NCI-H2029 (cell line): ENCODE data around the gene SPATA2L.
"Not testable (repeated sequence)": the region's sequence is repeated elsewhere in the genome, so short reads cannot be mapped to it uniquely, and the experiment has no call there.

ENCODE experiments used
- DNase-seq: peaks from one replicate; lab custom pipeline; 2025; lab: John Stamatoyannopoulos, UW

Gene SPATA2L

DNA sequence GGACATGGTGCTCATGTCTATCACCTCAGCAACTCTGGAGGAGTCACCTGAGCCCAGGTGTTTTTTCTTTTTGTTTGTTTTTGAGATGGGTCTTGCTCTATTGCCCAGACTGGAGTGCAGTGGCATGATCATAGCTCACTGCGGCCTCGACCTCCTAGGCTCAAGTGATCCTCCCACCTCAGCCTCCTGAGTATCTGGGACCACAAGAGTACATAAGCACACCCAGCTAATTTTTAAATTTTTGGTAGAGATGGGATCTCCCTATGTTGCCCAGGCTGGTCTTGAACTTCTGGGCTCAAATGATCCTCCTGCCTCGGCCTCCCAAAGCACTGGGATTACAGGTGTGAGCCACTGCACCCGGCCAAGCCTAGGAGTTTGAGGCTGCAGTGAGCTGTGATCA lies 11.9 kb downstream of the SPATA2L start:
- DNase-seq: not testable (repeated sequence)

- no peak for DNase-seq
These were observed 12.4 kb downstream of the SPATA2L start for GRCh38 chr16:89689142-89689541.

DNA sequence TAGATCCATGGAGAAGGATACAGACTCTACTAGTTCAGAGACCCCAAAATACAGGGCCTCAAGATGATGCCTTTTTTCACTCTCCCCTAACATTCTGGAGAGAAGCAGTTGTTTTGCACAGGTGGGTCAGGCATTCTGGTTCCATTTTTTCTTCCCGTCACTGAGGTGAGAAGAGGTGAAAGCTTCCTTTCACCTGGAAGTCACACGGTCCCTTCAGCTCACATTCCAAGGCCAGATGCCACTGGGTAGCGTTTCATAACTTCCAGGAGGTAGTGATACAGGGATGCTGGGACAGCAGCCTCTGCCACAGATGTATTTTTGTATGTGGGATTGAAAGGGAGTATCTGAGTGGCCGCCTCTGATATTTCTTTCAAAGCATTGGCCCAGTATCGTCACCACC lies 13.1 kb downstream of the SPATA2L start:
- no peak for DNase-seq

DNA sequence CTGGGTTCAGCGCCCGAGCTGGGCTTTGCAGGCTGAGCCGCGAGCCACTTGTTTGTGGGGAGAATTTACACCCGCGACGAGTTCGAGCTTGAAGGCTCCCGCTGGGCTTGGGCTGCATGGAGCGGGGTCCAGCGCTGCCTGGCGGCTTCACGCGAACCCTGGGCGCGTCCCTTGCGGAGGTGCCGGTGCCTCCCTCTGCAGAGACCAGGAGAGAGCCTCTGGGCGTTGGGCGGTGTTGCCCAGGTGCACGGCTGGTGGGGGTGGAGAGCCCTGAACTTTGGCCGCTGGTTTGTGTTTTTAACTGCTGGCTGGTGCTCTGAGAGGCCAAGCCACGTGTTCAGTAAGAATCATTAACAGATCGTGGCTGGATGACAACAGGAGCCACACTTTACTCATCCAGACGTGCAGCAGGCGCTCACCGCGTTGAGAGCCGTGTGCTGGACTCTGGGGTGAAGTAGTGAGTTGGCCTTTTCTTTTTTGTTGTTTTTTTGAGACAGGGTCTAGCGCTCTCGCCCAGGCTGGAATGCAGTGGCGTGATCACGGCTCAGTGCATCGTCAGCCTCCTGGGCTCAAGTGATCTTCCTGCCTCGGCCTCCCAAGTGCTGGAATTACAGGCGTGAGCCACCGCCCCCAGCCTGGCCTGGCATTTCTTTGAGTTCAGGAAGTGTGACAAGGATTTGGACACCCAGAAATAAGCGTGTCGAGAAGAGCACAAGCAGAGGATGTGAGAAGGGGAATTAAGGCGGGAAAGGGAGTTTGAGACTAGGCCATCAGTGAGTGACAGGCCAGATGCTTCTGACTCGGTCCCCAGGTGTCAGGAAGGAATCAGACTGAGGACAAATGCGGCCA lies 14.2 kb downstream of the SPATA2L start:
- DNase-seq: no peak

DNA sequence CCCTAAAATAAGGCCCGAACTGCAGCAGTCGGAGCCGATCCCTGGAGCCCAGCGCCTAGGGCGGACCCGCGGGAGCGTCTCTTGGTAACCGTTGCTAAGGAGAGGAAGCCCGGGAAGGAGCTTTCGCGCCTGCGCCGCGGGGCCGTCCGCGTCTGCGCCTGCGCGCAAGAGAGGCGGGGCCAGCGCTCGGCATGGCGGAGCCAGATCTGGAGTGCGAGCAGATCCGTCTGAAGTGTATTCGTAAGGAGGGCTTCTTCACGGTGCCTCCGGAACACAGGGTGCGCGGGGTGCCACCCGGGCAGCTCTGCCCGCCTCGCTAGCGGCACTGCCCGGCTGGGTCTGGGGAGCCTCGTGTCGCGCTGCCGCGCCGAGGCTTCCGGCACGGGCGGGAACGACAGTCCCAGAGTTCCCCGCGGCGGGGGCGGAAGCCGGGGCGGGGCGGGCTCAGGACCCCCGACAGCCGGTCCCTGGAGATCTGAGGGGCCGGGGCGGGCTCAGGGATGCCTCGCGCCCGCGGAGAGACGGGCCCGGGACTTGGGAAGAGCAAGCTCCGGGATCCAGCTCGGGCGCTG lies 14.9 kb downstream of the SPATA2L start, which contains the start of gene CDK10:
CDK10 (plus strand) TSS at position 170 of the 572 bp plus-strand sequence; CDS start at position 192, 22 bp downstream.
- peak; percentile 62 for DNase-seq

DNA sequence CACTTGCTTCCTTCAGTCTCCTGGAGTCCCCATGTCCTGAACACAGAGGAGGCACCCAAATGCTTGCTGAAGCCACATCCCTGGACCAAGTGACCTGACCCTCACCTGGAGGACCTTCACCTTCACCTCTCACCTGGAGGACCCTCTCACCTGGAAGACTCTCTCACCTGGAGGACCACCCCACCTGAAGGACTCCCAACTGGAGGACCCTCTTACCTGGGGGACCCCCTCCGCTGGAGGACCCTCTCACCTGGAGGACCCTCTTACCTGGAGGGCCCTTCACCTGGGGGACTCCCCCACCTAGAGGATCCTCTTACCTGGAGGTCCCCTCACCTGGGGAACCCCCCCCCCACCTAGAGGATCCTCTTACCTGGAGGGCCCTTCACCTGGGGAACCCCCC lies 15.6 kb downstream of the SPATA2L start:
- no peak for DNase-seq

GRCh38 chr16:89678258-89678657 lies 23.2 kb downstream of the SPATA2L start:
- no peak for DNase-seq

DNA sequence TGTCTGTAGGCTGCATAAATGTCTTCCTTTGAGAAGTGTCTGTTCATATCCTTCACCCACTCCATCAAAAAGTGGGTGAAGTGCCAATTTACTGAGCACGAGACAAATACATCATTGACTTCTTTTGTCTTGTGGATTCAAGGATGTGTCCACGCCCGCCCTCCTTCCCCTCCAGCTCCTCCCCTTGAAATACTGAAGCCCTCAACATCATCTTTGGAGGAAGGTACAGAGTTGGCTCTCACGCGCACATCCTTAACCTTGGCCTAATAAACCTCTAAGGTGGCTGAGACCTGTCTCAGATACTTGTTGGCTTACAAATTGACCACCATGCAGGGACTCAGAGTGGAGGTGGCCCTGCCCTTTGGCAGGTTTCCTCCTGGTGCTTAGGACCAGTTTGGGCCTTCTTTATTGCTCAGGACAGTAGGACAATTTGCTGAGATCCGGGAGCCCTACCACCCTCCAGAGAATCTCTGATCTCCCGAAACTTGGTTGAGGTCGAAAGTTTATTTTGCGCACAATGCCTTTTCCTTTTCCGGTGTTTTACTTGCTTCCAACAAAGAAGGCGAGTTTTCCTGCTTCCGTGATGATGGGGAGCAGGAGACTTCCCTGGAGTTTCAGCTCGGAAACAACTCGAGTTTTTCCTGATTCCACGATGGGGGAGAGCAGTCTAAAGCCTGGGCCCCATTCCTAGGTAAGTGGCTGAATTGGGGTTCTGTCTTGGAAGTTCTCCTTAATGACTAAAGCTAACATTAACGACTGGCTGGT lies 29.1 kb downstream of the SPATA2L start:
- DNase-seq: no peak

GRCh38 chr16:89671565-89671964 lies 29.9 kb downstream of the SPATA2L start:
- not testable (repeated sequence) for DNase-seq

DNA sequence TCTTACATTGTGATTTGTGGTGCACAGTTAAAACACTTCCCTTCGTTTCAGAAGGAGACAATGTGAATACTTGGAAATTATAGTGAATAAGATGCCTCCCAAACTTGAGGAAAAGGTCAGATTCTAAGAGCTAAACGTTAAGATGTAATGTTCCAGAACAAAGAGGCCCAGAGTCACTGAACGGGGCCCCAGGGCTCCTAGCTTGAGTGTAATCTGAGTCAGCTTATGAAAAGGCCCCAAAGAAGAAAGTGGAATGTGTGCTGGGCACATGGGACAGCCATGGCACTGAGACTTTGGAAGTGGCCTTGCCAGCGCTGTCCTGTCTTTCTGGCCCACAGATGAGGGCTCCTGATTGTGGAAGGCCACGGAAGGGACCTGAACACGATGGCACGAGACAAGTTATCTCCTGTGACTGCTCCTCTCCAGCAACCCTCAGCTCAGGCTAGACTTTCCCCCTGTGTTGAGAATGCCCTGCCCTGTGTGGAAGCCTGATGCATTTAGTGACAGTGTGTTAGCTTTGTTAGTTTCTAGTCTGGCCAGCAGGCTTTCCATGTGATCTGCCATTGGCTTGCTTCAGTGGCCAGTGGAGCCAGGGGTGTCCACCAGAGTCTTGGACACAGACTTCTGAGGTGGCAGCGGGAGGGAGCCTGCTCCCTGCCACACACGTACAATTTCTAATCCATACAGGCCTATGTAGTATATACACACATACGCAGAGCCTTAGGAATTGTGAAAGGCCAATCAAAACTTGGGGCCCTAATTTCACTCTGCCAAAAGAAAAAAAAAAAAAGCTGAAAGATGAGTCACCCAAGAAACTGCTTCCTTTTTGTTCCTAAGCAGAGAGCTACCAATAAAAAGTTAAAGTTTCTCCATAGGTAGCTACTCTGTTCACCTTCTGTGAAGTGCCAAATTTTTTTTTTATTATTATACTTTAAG lies 30.7 kb downstream of the SPATA2L start:
- DNase-seq: no peak

DNA sequence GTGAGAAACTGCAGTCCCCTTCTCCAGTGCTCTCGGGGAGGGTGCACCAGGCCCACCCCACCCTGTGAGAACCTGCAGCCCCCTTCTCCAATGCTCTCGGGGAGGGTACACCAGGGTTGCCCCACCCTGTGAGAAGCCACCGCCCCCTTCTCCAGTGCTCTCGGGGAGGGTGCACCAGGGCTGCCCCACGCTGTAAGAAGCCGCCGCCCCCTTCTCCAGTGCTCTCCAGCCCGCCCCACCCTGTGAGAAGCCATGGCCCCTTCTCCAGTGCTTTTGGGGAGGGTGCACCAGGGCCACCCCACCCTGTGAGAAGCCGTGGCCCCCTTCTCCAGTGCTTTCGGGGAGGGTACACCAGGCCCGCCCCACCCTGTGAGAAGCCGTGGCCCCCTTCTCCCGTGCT lies 31.8 kb downstream of the SPATA2L start:
- DNase-seq: no peak

DNA sequence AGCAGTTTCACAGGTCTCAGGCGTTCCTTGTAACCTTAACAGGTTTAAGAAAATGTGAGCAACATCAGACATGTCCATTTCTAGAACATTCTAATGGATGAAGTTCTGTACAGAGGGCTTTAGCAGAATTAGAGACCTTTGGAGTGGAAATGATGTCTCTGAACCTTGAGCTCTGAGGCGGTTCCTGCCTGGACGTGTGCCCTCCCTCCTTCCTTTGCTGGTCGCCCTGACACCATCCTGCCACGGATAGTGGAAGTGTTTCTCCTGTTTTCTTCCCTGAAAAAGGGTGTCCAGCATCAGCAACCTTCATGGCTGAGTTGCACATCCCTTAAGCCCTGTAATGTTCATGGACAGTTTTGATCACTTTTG lies 32.7 kb downstream of the SPATA2L start:
- no peak for DNase-seq

- no peak for DNase-seq
These were observed 33.9 kb downstream of the SPATA2L start for GRCh38 chr16:89667633-89668032.

DNA sequence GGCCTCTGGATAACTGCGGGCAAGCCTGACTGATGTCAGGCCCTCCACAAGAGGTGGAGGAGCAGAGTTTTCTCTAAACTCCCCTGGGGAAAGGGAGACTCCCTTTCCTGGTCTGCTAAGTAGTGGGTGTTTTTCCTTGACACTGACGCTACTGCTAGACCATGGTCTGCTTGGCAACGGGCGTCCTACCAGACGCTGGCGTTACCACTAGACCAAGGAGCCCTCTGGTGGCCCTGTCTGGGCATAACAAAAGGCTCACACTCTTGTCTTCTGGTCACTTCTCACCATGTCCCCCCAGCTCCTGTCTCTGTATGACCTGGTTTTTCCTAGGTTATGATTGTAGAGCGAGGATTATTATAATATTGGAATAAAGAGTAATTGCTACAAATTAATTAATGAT lies 34.5 kb downstream of the SPATA2L start:
- DNase-seq: peak; percentile 5

GRCh38 chr16:89664238-89664637 lies 37.3 kb downstream of the SPATA2L start:
- DNase-seq: not testable (repeated sequence)

DNA sequence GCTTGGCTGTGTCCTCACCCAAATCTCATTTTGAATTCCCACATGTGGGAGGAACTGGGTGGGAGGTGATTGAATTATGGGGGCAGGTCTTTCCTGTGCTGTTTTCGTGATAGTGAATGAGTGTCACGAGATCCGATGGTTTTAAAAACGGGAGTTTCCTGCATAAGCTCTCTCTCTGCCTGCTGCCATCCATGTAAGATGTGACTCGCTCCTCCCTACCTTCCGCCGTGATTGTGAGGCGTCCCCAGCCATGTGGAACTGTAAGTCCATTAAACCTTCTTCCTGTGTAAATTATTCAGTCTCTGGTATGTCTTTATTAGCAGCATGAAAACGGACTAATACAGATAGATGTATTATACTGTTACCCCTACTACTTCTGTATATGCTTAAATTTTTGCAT lies 40.3 kb downstream of the SPATA2L start:
- DNase-seq: no peak

GRCh38 chr16:89660146-89660545 lies 41.4 kb downstream of the SPATA2L start:
- no peak for DNase-seq

DNA sequence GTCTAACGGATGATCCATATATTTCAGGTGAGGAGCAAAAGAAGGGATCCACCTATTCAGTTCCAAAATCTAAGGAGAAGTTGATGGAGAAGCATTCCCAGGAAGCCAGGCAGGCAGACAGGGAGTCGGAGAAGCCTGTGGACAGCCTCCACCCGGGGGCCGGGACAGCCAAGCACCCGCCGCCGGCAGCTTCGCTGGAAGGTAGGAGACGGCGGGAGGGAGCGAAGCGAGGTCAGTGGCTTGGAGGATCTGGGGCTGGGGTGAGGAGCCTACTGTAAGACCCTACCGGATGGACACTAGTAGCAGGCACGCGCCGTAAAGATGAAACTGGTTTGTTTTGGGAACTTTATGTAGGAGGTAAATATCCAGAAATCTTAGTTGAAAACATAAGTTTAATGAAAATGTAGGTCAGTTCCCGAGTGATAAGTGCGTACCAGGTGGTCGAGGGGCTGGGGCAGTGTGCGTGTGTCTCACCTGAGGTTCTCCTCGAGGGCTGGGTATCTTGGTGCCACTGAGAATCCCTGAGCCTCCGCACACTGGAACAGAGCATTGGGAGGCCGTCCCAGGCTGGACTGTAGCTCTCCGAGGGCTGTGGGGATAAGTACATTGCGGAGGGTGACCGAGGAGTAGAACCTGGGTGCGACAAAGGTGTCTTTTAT lies 43.2 kb downstream of the SPATA2L start:
- DNase-seq: no peak

DNA sequence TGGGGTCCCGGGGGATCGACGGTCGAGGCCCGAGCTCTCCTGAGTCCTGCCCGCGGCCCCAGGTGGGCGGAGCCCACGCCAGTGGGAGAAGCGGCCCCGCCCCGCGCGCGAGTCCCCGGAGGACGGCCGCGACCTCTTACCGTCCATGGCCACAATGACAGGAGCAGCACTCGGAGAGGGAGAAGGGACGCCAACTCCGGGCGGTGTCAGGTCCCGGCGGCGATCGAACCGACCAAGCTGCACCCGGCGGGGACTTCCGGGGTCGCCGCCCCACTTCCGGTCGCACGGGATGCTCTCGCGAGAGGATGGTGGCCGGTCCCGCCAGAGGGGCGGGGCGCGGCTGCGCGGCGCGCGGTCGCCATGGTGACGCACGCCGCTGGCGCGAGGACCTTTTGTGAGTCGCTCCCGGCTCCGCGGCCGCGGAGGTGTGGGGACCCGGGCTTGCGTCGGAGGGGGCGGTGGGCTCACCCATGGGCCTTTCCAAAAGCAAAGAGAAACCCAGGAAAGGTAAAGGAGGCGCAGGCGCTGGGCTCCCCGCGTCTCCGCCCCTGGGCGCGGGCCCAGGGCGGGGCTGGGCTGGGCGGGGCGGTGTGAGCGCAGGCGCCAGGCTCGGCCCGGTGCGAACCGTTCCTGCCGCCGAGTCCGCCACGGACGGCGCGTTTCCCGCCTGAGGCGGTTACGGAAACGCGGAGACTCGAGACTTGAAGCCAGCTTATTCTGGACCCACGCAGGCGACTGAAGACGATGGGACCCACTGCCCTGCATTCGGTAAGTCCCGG lies 43.9 kb downstream of the SPATA2L start, which contains the start of the genes CHMP1A and SPATA33:
CHMP1A (minus strand) TSS at position 267 of the 779 bp plus-strand sequence; CDS start at position 147, 120 bp downstream.
SPATA33 (plus strand) TSS at position 395 of the 779 bp plus-strand sequence; CDS start at position 471, 76 bp downstream.
- DNase-seq: peak; percentile 68
